ENCODE results near the gene RFX3.

Gene RFX3

DNA sequence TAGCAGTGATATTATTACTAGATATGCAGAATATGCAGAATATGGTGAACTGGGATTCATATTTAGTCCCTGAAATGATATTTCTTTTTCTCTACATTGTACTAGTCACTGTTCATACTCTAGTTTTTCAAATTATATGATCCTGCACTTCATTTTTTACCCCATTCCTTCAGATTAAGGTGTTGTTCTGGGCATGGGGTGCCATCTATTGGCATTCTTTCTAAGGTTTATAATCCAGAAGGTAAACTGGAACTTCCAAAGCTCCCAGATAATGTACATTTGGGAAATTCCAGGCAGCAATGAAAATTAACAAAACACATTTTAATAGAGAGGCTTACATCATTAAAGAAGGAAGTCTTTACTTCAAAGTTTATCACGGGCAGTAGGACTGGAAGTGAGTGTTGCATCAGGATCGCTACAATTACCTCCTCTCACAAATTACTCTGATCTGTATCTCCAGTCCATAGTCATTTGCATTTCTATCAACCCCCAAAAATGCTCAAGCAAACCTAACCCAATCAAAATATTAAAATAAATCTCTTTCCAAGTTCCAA, 12.5 kb downstream of the RFX3 start:
- TF ChIP-seq TCF12 (IDR thresholded peaks at IDR 0.05; ENCODE audit: low read depth), result no peak
- TF ChIP-seq RAD21 (IDR thresholded peaks at IDR 0.05; ENCODE audit: low read depth), result peak; percentile 21; the same call in 1 of the 2 replicates

DNA sequence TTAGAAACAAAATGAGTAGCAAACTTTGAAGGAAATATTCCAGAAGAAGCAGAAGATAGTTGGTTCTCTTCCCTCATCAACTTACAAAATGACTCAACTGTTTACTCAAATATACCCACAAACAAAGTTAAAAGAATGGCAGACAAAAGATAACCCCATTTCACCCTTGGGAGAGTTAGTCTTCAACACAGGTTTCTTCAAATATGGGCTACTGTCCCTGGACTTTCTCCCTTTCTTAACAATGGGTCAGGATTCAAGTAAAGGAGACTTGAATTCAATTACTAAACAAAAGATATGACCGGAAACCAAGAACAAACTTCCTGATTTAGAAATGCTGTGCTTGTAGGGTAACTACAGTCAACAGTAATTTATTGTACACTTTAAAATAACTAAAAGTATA, 14.2 kb downstream of the RFX3 start:
- TF ChIP-seq TCF12 (IDR thresholded peaks at IDR 0.05; ENCODE audit: low read depth) (no peak), YY1 (IDR thresholded peaks at IDR 0.05; ENCODE audit: low read depth) (no peak), ZBTB7A (IDR thresholded peaks at IDR 0.05; ENCODE audit: low read depth) (no peak), CEBPB (IDR thresholded peaks at IDR 0.05) (no peak)
- TF ChIP-seq, protein P1, sequence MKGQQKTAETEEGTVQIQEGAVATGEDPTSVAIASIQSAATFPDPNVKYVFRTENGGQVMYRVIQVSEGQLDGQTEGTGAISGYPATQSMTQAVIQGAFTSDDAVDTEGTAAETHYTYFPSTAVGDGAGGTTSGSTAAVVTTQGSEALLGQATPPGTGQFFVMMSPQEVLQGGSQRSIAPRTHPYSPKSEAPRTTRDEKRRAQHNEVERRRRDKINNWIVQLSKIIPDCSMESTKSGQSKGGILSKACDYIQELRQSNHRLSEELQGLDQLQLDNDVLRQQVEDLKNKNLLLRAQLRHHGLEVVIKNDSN (IDR thresholded peaks at IDR 0.05), result no peak

DNA sequence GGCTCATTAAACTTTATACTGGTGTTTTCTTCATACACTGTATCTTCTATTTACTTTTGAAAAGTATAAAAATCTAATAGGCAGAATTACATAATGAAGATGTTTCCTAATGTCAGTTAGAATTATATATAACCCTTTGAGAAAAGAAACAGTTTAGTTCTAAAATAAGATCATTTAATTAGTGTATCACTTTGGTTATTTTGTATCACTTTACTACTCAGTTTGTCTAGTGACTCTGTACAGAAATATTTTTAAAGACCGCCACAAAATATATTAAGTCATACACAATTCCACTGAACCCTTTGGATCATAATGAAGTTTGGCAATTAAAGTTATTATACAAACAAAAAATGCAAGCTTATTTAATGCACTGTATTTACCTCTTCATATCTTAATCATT, 15.0 kb downstream of the RFX3 start:
- TF ChIP-seq, protein P2, sequence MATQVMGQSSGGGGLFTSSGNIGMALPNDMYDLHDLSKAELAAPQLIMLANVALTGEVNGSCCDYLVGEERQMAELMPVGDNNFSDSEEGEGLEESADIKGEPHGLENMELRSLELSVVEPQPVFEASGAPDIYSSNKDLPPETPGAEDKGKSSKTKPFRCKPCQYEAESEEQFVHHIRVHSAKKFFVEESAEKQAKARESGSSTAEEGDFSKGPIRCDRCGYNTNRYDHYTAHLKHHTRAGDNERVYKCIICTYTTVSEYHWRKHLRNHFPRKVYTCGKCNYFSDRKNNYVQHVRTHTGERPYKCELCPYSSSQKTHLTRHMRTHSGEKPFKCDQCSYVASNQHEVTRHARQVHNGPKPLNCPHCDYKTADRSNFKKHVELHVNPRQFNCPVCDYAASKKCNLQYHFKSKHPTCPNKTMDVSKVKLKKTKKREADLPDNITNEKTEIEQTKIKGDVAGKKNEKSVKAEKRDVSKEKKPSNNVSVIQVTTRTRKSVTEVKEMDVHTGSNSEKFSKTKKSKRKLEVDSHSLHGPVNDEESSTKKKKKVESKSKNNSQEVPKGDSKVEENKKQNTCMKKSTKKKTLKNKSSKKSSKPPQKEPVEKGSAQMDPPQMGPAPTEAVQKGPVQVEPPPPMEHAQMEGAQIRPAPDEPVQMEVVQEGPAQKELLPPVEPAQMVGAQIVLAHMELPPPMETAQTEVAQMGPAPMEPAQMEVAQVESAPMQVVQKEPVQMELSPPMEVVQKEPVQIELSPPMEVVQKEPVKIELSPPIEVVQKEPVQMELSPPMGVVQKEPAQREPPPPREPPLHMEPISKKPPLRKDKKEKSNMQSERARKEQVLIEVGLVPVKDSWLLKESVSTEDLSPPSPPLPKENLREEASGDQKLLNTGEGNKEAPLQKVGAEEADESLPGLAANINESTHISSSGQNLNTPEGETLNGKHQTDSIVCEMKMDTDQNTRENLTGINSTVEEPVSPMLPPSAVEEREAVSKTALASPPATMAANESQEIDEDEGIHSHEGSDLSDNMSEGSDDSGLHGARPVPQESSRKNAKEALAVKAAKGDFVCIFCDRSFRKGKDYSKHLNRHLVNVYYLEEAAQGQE (IDR thresholded peaks at IDR 0.05; ENCODE audit: low read depth), result no peak
- no peak for TF ChIP-seq TCF12 (IDR thresholded peaks at IDR 0.05; ENCODE audit: low read depth)
- TF ChIP-seq, protein P1 (IDR thresholded peaks at IDR 0.05), result no peak

DNA sequence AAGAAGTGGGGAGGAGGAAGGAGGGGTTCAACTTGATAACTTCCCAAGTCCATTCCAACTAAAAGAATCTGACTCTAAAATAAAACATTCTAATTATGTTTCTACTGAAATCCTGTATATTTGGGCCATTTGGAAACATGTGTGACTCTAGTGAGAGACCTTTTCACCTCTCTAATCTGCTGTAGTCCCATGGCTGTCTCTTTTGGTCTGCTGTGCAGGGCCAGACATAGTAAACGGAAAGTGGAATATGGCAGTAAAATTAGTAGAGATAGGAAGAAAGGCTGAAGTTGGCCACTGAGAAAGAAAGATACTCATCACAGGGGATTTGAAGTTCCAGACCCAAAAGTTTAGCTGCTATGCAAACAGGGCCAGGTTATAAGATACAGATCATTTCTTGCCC, 15.9 kb downstream of the RFX3 start:
- no peak for TF ChIP-seq TCF12 (IDR thresholded peaks at IDR 0.05; ENCODE audit: low read depth)
- TF ChIP-seq RAD21 (IDR thresholded peaks at IDR 0.05; ENCODE audit: low read depth), result no peak
- no peak for TF ChIP-seq NFIC (IDR thresholded peaks at IDR 0.05)
- no peak for TF ChIP-seq CEBPB (IDR thresholded peaks at IDR 0.05)
- TF ChIP-seq, protein P3, sequence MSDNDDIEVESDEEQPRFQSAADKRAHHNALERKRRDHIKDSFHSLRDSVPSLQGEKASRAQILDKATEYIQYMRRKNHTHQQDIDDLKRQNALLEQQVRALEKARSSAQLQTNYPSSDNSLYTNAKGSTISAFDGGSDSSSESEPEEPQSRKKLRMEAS (IDR thresholded peaks at IDR 0.05), result no peak
- no peak for TF ChIP-seq TEAD4 (IDR thresholded peaks at IDR 0.05)
- TF ChIP-seq, protein P1 (IDR thresholded peaks at IDR 0.05), result no peak
- TF ChIP-seq, protein P2 (IDR thresholded peaks at IDR 0.05; ENCODE audit: low read depth), result no peak
- no peak for TF ChIP-seq EP300 (IDR thresholded peaks at IDR 0.05; ENCODE audit: borderline replicate concordance)
- no peak for TF ChIP-seq EGR1 (IDR thresholded peaks at IDR 0.05)

DNA sequence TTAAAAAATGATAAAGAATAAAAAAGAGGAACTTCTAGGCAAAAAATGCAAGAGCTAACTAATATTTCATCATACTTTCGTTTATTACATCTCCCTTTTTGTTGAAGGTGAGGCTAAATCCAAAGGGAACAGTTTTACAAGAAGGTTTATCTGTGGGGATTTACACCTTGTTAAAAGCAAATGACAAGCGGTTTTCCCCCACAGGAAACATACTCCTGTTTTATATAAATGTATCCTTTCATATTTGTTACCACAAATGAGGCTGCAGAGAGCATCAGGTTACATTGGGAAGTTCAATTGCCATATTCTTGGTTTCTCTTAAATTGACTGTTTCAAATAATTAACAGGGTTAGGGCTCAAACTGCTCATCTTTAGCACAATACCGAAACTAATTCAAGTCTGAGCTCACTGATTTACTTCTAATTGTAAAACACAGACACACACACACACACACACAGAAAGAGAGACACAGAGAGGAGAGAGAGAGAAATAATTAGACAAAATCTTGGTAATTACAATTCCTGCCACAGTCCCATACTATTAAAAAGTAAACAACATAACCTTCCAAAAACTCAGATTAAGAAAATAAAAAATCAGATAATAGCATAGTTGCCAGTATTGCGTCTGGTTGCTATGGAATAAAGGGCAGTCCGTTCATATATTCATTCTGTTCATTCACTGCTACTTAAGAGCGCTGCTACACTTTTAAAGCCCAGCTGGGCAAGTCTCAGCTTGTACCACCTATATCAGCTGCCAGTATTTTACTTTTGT, 17.1 kb downstream of the RFX3 start:
- TF ChIP-seq, protein P3 (IDR thresholded peaks at IDR 0.05), result no peak
- TF ChIP-seq CREB1 (IDR thresholded peaks at IDR 0.05; ENCODE audit: low read depth) (no peak), YY1 (IDR thresholded peaks at IDR 0.05; ENCODE audit: low read depth) (no peak), TAF1 (IDR thresholded peaks at IDR 0.05; ENCODE audit: low read depth) (no peak), RAD21 (IDR thresholded peaks at IDR 0.05; ENCODE audit: low read depth) (no peak)
- TF ChIP-seq, protein P1 (IDR thresholded peaks at IDR 0.05), result no peak

DNA sequence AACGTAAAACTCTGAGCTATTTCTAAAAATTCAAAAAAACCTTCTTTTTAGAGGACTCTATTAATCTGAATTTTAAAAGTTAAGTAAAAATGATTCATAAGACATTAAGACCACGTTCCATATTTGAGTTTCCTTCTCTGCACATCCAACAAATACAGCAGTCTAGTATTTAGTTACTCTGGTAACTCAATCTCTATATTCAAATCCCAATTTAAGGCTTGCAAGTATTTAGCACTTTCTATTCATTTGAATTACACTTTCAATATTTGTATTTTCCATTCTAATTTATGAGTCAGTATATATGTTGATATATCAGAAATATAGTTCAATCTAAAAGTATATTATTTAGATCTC, 17.7 kb downstream of the RFX3 start:
- TF ChIP-seq CEBPB (IDR thresholded peaks at IDR 0.05), result no peak
- TF ChIP-seq, protein P3 (IDR thresholded peaks at IDR 0.05), result no peak
- TF ChIP-seq CREB1 (IDR thresholded peaks at IDR 0.05; ENCODE audit: low read depth), result no peak
- TF ChIP-seq FOXM1 (IDR thresholded peaks at IDR 0.05; ENCODE audit: borderline replicate concordance, low read depth), result no peak
- no peak for TF ChIP-seq TEAD4 (IDR thresholded peaks at IDR 0.05)
- TF ChIP-seq EP300 (IDR thresholded peaks at IDR 0.05; ENCODE audit: borderline replicate concordance), result no peak
- TF ChIP-seq YY1 (IDR thresholded peaks at IDR 0.05; ENCODE audit: low read depth), result no peak
- TF ChIP-seq NFIC (IDR thresholded peaks at IDR 0.05), result no peak

Measured in Ishikawa (cell line).